Measurements from ENCODE around the gene EPHA3. TPM values are rescaled to one million over a fixed set of nuclear protein-coding genes. Genes with fewer than 3 reads are reported as not detected.

EPHA3 gene
- total RNA-seq, 8 experiments from 2014 or later = 0.36 to 84.3 (median 42.7) TPM; not detected in 1

DNA sequence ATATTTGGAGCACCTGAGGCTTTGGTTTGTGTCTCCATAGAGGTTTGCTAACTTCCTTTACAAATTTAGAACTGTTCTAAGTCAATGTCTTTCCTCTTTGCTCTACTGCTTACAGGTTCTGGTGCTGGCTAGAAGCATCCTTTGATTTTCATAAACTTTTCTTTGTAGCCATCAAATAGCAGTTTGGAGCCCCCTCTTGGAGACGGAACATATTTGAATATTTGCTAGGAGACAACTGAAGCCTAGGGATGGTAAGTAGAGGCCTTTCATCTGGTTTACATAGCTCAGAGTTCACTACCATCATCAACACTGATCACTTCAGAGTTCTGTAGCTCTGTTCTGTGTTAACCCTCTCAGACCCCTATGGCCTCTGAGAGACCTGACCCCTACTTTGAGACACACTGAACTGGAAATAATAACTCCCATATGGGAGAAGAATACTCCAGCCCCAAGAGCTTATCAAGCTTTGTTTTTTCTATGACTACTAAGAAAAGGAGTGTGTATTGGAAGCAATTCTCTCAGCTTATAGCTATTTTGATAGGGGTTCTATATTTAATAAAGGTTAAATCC is 420.4 kb downstream of the EPHA3 start:
- ATAC-seq (replicated peaks in 6 of 8) = peak in 3 of 8 experiments; percentile 16 to 60 (median 35)
- in situ Hi-C loops (cut with MboI; ENCODE audit: low pct_unique_long_range_greater_than_20kb in 2 of 9, low sequenced_read_pairs in 9 of 9, unreplicated experiment in 9 of 9) = loop anchor here in 1 of 9 experiments (25.0 kb wide), 1 partner anchor 91 kb away; no protein-coding TSS in a partner anchor
- Histone ChIP-seq H3K27ac (no peak overlapping the region), H3K4me1 (replicated peaks in 1 of 2) (peaks cover 17 to 31% of the 10 kb centered on the region in 2 donors), H3K4me3 (no peak overlapping the region)
- 38 to 44% (median 41%) methylated on average over 1 of the region's 1 CpG; no CpG with 5 or more reads in 6 of the 10 experiments for WGBS, 10 experiments
